ENCODE measurements around the gene NR1I2. TPM values are rescaled to one million over a fixed set of nuclear protein-coding genes. Genes with fewer than 3 reads are reported as not detected.

NR1I2 gene
- total RNA-seq, 1 experiment from 2014 or later: not detected

GRCh38 chr3:119818937-119819336, 37.0 kb downstream of the NR1I2 start:
- no peaks in the 10 kb centered on the region for H3K4me1 Mint-ChIP-seq (ENCODE audit: low read depth, unreplicated experiment)
- ChIA-PET CTCF (no interaction called here), POLR2A (no interaction called here)
- Histone ChIP-seq H3K9me3 (no peaks in the 10 kb centered on the region), H3K36me3 (ENCODE audit: control insufficient read depth, insufficient read depth, low read length) (no peaks in the 10 kb centered on the region), H3K4me1 (no peaks in the 10 kb centered on the region), H3K27me3 (replicated peaks; ENCODE audit: control insufficient read depth, insufficient read depth, low read length) (no peaks in the 10 kb centered on the region), H3K4me3 (ENCODE audit: low read depth, low read length) (no peak overlapping the region)
- BruUV-seq (replicated peaks): no TSS peak
- no peak overlapping the region for H3K27ac Mint-ChIP-seq (ENCODE audit: unreplicated experiment)
- TF ChIP-seq CTCF (IDR thresholded peaks at IDR 0.05; ENCODE audit: insufficient read depth in 1 of 2, low read depth in 1 of 2, low read length in 1 of 2, severe bottlenecking in 1 of 2, unreplicated experiment in 1 of 2): no peak
- no peaks in the 10 kb centered on the region for H3K36me3 Mint-ChIP-seq (ENCODE audit: insufficient read depth, unreplicated experiment)
- no peaks in the 10 kb centered on the region for H3K27me3 Mint-ChIP-seq (ENCODE audit: insufficient read depth, unreplicated experiment)
- H3K4me3 Mint-ChIP-seq (ENCODE audit: unreplicated experiment): no peak overlapping the region
- DNase-seq: no peak
- no peaks in the 10 kb centered on the region for H3K9me3 Mint-ChIP-seq (ENCODE audit: unreplicated experiment)
- intact Hi-C loops (cut with micrococcal nuclease; ENCODE audit: unreplicated experiment): loop anchor here (10.0 kb wide), 1 partner anchor 276 kb away; the partner anchor contains the start of gene GSK3B

DNA sequence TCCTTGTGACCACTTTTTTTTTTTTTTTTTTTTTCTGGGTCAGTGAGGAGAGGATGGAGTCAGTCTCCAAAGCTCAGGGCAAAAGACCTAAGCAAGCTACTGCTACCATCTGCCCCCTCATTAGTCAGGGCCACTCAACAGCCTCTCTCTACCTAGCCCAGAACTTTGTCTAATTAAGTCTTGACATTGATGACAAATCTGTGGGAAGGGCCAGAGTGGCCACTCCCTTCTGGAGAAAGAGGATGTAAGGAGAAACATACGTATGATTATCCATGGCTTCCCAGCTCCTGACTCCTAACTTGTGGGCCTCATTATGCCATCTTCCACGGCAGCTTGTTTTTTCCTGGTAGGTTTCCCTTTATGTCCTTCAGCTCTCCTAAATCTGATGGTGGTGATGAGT, 37.9 kb downstream of the NR1I2 start:
- DNase-seq: no peak
- Mint-ChIP-seq H3K4me1 (ENCODE audit: low read depth, unreplicated experiment) (no peaks in the 10 kb centered on the region), H3K4me3 (ENCODE audit: unreplicated experiment) (no peak overlapping the region), H3K27ac (ENCODE audit: unreplicated experiment) (no peak overlapping the region), H3K27me3 (ENCODE audit: insufficient read depth, unreplicated experiment) (no peaks in the 10 kb centered on the region), H3K9me3 (ENCODE audit: unreplicated experiment) (no peaks in the 10 kb centered on the region), H3K36me3 (ENCODE audit: insufficient read depth, unreplicated experiment) (no peaks in the 10 kb centered on the region)
- intact Hi-C loops (cut with micrococcal nuclease; ENCODE audit: unreplicated experiment): loop anchor here (10.0 kb wide), 1 partner anchor 275 kb away; the partner anchor contains the start of gene GSK3B
- H3K9me3 ChIP-seq: no peaks in the 10 kb centered on the region
- no peak overlapping the region for H3K4me3 ChIP-seq (ENCODE audit: low read depth, low read length)
- no peaks in the 10 kb centered on the region for H3K36me3 ChIP-seq (ENCODE audit: control insufficient read depth, insufficient read depth, low read length)
- ChIA-PET POLR2A (no interaction called here), CTCF (no interaction called here)
- no peaks in the 10 kb centered on the region for H3K4me1 ChIP-seq
- H3K27me3 ChIP-seq (replicated peaks; ENCODE audit: control insufficient read depth, insufficient read depth, low read length): no peaks in the 10 kb centered on the region
- BruUV-seq (replicated peaks): no TSS peak
- TF ChIP-seq CTCF (IDR thresholded peaks at IDR 0.05; ENCODE audit: insufficient read depth in 1 of 2, low read depth in 1 of 2, low read length in 1 of 2, severe bottlenecking in 1 of 2, unreplicated experiment in 1 of 2): no peak

- POLR2A ChIA-PET: interaction anchor here (0.6 kb wide), 2 partner anchors 58 to 393 kb away, joined by 3 read pairs; no protein-coding TSS in a partner anchor
- BruUV-seq (replicated peaks): no TSS peak
- H3K4me3 Mint-ChIP-seq (ENCODE audit: unreplicated experiment): peak overlapping the region; percentile 13
- no peaks in the 10 kb centered on the region for H3K9me3 ChIP-seq
- DNase-seq: peak; percentile 51 to 52
- no peaks in the 10 kb centered on the region for H3K36me3 ChIP-seq (ENCODE audit: control insufficient read depth, insufficient read depth, low read length)
- H3K36me3 Mint-ChIP-seq (ENCODE audit: insufficient read depth, unreplicated experiment): peaks cover 8% of the 10 kb centered on the region
- no peak overlapping the region for H3K4me3 ChIP-seq (ENCODE audit: low read depth, low read length)
- H3K27ac Mint-ChIP-seq (ENCODE audit: unreplicated experiment): peak overlapping the region; percentile 4
- no peaks in the 10 kb centered on the region for H3K27me3 ChIP-seq (replicated peaks; ENCODE audit: control insufficient read depth, insufficient read depth, low read length)
- no peaks in the 10 kb centered on the region for H3K9me3 Mint-ChIP-seq (ENCODE audit: unreplicated experiment)
- CTCF ChIA-PET: interaction anchor here (1.0 kb wide), 1 partner anchor 31 kb away, joined by 3 read pairs; no protein-coding TSS in a partner anchor
- peaks cover 25% of the 10 kb centered on the region for H3K4me1 Mint-ChIP-seq (ENCODE audit: low read depth, unreplicated experiment)
- H3K27me3 Mint-ChIP-seq (ENCODE audit: insufficient read depth, unreplicated experiment): no peaks in the 10 kb centered on the region
- H3K4me1 ChIP-seq: peaks cover 8% of the 10 kb centered on the region; the same call in 1 of the 2 replicates
- intact Hi-C loops (cut with micrococcal nuclease; ENCODE audit: unreplicated experiment): no loop called here
- TF ChIP-seq CTCF (IDR thresholded peaks at IDR 0.05; ENCODE audit: insufficient read depth in 1 of 2, low read depth in 1 of 2, low read length in 1 of 2, severe bottlenecking in 1 of 2, unreplicated experiment in 1 of 2): no peak
Observed at GRCh38 chr3:119825820-119826219, 43.9 kb downstream of the NR1I2 start.

Measured in Caco-2 (cell line).